ENCODE measurements around the gene TCAF1.
"Not testable (repeated sequence)": the region's sequence is repeated elsewhere in the genome, so short reads cannot be mapped to it uniquely, and the experiment has no call there.

Gene TCAF1

DNA sequence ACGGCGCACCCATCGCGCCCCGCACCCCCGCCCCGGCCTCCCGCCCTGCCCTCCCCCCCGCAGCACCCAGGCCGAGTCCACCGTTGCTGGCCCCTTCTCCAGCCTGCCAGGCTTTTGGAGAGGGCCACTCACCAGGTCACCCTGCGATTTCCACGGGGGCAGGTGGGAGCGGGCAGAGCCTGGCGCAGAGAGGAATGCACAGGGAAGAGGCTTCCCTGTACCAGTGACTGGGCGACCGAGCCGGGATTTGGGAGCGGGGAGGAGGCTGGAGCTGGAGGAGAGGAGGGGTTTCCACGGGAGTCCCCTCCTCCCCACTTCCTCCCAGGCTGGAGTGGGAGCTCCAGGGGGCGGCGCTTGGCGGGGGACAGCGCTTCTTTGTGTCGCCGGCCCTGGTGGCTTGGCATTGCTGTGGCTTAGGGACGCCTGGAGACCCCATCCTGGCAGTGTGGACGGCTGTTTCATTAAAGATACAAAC is 19.3 kb downstream of the TCAF1 start:
- TF ChIP-seq, protein P1, sequence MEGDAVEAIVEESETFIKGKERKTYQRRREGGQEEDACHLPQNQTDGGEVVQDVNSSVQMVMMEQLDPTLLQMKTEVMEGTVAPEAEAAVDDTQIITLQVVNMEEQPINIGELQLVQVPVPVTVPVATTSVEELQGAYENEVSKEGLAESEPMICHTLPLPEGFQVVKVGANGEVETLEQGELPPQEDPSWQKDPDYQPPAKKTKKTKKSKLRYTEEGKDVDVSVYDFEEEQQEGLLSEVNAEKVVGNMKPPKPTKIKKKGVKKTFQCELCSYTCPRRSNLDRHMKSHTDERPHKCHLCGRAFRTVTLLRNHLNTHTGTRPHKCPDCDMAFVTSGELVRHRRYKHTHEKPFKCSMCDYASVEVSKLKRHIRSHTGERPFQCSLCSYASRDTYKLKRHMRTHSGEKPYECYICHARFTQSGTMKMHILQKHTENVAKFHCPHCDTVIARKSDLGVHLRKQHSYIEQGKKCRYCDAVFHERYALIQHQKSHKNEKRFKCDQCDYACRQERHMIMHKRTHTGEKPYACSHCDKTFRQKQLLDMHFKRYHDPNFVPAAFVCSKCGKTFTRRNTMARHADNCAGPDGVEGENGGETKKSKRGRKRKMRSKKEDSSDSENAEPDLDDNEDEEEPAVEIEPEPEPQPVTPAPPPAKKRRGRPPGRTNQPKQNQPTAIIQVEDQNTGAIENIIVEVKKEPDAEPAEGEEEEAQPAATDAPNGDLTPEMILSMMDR (IDR thresholded peaks at IDR 0.05; ENCODE audit: borderline replicate concordance, insufficient read depth, low read depth, low read length): no peak
- H3K4me3 ChIP-seq (ENCODE audit: low read depth, low read length): peak overlapping the region; percentile 59

DNA sequence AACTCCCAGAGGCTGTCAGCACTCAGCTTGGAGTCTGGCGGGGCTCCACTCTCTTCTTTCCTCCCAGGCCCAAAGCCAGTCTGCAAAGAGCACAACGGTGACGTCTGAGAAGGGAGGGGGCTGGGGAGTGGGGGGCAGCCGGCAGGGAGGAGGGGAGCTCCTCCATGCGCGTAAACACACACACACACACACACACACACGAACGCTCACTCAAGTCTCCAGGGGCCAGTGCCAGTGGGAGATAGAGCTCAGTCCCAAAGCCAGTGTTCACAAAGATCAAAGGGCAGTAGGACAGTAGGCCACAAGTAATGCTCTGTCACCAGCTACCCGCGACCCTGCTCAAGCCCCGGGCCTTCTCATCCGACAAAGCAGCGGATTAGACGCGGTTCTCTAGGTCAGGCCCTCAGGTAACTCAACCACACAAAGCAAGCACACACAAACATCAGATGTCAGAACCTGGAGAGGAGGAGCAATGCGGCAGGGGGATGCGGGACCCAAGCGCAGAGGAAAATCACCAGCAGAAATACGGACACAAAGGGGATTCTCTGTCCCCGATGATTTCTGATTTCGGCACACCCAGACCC is 19.9 kb downstream of the TCAF1 start:
- TF ChIP-seq, protein P1 (IDR thresholded peaks at IDR 0.05; ENCODE audit: borderline replicate concordance, insufficient read depth, low read depth, low read length): no peak
- H3K4me3 ChIP-seq (ENCODE audit: low read depth, low read length): peak overlapping the region; percentile 59

DNA sequence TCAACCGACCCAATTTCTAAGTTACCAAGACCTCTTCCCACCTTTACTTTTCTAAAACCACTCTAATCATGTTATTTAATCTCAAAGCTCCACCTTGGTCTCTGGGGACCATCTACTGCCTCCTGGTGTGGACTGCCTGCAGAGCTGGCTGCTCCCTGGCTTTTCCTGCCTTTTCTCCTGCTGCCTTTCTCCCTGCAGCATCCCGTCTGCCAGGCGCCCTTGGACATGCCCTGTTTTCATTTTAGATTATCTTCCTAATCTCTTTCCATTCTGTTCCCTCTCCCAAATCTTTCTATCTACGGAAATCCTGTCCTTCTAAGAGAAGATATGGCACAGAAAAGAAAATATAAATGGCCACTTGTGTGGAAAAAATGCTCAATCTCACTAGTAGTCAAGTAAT is 23.1 kb downstream of the TCAF1 start:
- TF ChIP-seq, protein P1 (IDR thresholded peaks at IDR 0.05; ENCODE audit: borderline replicate concordance, insufficient read depth, low read depth, low read length): no peak
- no peak overlapping the region for H3K4me3 ChIP-seq (ENCODE audit: low read depth, low read length)

DNA sequence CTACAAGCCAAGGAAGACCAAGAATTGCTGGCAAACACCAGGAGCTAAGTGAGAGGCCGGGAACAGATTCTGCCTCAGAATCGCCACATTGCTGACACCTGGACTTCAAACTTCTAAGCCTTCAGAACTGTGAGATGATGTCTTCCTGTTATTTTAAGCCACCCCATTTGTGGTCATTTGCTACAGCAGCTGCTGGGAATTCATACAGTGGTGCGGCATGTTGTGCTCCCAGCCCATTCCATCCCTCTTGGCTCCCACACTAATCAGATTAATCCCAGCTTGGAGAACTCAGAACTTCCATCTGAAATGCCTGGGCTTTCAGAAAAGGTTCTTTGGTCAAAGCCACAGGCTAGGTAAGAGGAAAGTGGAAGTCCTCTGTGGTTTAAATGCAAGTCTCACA is 24.9 kb downstream of the TCAF1 start:
- no peak overlapping the region for H3K4me3 ChIP-seq (ENCODE audit: low read depth, low read length)
- TF ChIP-seq, protein P1 (IDR thresholded peaks at IDR 0.05; ENCODE audit: borderline replicate concordance, insufficient read depth, low read depth, low read length): no peak

DNA sequence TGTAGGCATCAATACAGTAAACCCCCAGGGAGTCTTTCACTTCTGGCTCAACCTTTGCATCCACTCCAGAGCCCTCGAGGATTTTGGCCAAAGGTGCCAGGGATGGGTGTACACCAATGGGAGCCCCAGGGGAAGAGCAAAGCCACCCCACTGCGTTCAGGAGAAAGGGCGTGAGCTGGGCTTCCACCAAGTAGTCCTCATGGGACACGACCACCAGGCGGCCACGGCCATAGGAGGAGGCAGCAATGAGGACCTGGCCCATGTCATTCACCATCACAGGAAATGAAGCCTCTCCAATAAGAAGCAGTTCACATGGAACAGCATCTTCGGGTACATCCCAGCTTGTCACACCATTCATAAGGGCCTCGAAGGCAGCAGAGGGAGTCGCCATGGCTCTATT is 25.8 kb downstream of the TCAF1 start:
- TF ChIP-seq, protein P1 (IDR thresholded peaks at IDR 0.05; ENCODE audit: borderline replicate concordance, insufficient read depth, low read depth, low read length): no peak
- H3K4me3 ChIP-seq (ENCODE audit: low read depth, low read length): no peak overlapping the region

DNA sequence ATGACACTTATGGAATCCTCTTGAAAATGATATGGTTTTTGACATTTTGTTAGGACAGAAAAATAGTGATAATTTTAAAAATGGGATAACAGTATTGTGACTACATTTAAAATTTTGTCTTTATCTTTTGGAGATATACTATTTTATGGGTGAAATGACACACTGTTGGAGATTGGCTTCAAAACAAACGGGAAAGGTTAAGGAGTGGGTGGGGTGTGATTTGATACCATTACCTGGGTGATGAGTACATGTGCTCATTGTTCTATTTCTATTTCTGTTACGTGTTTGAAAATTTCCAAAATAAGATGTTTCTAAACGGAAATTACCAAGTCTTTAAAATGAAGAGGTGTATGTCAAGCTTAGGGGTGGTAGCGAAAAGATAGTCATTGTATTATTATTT is 28.7 kb downstream of the TCAF1 start:
- H3K4me3 ChIP-seq (ENCODE audit: low read depth, low read length): not testable (repeated sequence)

DNA sequence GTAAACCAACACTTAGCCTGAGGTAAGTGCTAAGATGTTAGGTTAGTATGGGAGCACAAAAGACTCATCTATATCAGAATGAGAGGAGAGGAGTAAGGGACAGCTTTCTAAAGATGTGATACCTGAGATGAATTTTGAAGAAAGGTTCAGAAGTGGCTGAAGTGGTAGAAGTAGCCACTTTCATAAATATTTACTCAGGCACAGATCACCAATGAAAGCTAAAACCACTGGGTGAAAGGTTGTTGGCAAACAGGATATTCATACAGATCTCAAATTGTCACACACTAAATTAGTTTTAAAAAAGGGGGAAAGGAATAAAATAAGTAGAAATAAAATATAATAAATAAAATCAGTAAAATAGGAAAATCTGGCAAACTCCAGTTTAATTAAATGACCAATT is 30.4 kb downstream of the TCAF1 start:
- H3K4me3 ChIP-seq (ENCODE audit: low read depth, low read length): not testable (repeated sequence)

DNA sequence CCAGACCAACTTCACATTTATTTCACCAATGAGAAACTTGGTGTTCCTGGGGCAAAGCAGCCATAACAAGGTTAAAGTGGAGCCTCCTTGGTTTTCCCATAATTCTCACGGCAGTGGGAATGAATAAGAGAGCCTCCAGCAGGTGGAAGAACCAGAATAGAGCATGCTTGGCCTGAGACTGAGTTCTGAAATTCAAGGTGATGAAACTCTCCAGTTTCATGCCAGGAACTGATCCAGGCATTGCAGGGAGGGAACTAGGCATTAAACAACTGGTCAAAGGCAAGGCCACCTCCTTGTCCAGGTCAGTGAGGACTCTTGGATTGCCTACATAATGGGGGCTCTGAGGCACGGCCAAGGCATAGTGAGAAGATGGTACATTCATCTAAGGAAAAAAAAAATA is 44.0 kb downstream of the TCAF1 start:
- not testable (repeated sequence) for H3K4me3 ChIP-seq (ENCODE audit: low read depth, low read length)

DNA sequence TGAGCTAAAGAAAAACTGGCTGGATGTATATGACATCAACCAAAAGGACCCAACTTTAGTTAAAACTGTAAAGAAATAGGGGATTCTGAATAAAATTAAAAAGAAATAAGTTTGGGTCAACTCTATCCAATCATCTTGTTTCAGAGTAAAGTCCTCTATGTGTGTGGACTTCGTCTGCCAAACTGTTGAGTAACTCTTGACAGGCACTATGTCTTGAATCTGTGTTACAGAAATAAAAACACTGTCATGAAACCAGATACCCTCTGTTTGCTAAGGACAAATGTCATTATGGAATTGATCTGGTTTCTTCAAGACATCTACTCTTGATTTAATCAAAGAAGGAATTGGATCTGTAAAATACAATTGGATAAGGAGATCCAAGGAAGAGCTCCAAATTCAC is 46.5 kb downstream of the TCAF1 start:
- H3K4me3 ChIP-seq (ENCODE audit: low read depth, low read length): not testable (repeated sequence)
